MCF 10A (cell line): ENCODE results near the gene TRIM63. TPM values are rescaled to one million over a fixed set of nuclear protein-coding genes. Genes with fewer than 3 reads are reported as not detected.
A peak's percentile ranks its signal among the peaks of the same experiment; 100 is the strongest.

Experiments used
- Bru-seq: library from RNA; stranded (reverse); fragments of 400-500 nt; gene quantifications from one replicate; lab custom pipeline; 2021; lab: Mats Ljungman, UMichigan
- BruChase-seq, 2 experiments: library from RNA; stranded (reverse); fragments of 400-500 nt; gene quantifications; one replicate each; lab custom pipeline; 2021; lab: Mats Ljungman, UMichigan
- BruUV-seq: library from RNA; stranded (reverse); fragments of 400-500 nt; replicated peaks from 2 replicates; lab custom pipeline; 2021; lab: Mats Ljungman, UMichigan
- CTCF ChIA-PET: fragments of 300-600 bp; sonication (Branson Sonifier 250); formaldehyde crosslinking; extraction: SDS; loops from one replicate; lab custom pipeline; 2021; ENCODE audit warnings: antibody characterized with exemption, inconsistent platforms; lab: Yijun Ruan, JAX
- POLR2A ChIA-PET: fragments of 300-600, 350-650 bp; sonication (Branson Sonifier 250); formaldehyde crosslinking; extraction: SDS; loops from one replicate; lab custom pipeline; 2020; ENCODE audit warnings: antibody characterized with exemption, inconsistent platforms; lab: Yijun Ruan, JAX
- DNase-seq: peaks from one replicate; pipeline ENCODE4 v3.0.0-alpha.2; 2018; ENCODE audit not compliant: unreplicated experiment
- H3K27ac Mint-ChIP-seq: one replicate; pipeline ENCODE4 v1.8.0; 2022; ENCODE audit warnings: mild to moderate bottlenecking, low read depth, mixed read lengths; ENCODE audit not compliant: unreplicated experiment
- H3K27me3 Mint-ChIP-seq: one replicate; pipeline ENCODE4 v1.8.0; 2022; ENCODE audit warnings: mixed read lengths; ENCODE audit not compliant: insufficient read depth, unreplicated experiment
- H3K36me3 Mint-ChIP-seq: one replicate; pipeline ENCODE4 v1.8.0; 2022; ENCODE audit warnings: mild to moderate bottlenecking, moderate library complexity, mixed read lengths; ENCODE audit not compliant: insufficient read depth, unreplicated experiment
- H3K4me1 Mint-ChIP-seq: one replicate; pipeline ENCODE4 v1.8.0; 2022; ENCODE audit warnings: mixed read lengths; ENCODE audit not compliant: insufficient read depth, unreplicated experiment
- H3K4me3 Mint-ChIP-seq: one replicate; pipeline ENCODE4 v1.8.0; 2022; ENCODE audit warnings: mild to moderate bottlenecking, moderate library complexity, mixed read lengths; ENCODE audit not compliant: unreplicated experiment
- H3K9me3 Mint-ChIP-seq: one replicate; pipeline ENCODE4 v1.8.0; 2022; ENCODE audit warnings: mixed read lengths; ENCODE audit not compliant: unreplicated experiment
- intact Hi-C: fragments of 100-400 bp; cut with micrococcal nuclease; formaldehyde crosslinking; loops from 2 replicates; pipeline ENCODE4 v1.14.1; 2022
- long read RNA-seq: library from polyadenylated mRNA; stranded (forward); transcript quantifications from one replicate; pipeline ENCODE4 v2.0.0, GENCODE V29; 2022
- total RNA-seq: library from RNA; stranded (reverse); gene quantifications from 2 replicates; pipeline ENCODE4 v1.2.3, GENCODE V29; 2022
- TF ChIP-seq, protein P1 (sequence below): fragments of 200-600 bp; IDR thresholded peaks from one replicate; pipeline ENCODE4 v1.8.0; 2022; ENCODE audit warnings: antibody characterized with exemption, mild to moderate bottlenecking; ENCODE audit not compliant: unreplicated experiment

TRIM63 gene
- total RNA-seq = not detected in 2 replicates
- Bru-seq, nascent RNA = not detected
- not detected for BruChase-seq, experiment 1, labeled RNA remaining after a 6-hour chase
- BruChase-seq, experiment 2, labeled RNA remaining after a 2-hour chase = not detected
- long read RNA-seq = 0 reads

DNA sequence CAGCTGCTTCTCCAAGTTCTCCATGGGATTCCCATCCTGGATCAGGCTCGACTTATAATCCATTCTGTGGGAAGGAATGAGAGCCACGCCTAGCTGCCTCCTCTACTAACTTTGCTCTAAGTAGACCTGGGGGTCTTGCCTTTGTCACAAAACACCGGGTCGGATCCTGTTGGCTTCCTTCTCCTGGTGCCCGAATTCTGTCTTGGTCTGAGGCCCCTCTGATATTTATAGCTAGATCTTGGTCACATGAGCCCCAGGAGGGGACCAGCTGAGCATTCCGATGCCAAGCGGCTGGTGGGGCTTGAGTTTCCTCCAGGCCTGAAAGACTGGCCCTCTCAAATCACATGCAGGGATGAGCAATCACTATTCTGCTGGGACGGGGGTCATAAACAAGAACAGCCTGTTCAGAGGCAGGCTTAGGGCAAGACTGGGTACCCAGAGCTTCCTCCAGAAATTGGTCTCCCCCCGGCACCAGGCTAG is at the start of gene TRIM63:
TRIM63 (minus strand) TSS at position 199 of the 480 bp plus-strand sequence; CDS start at position 63, 136 bp downstream.
- intact Hi-C loops = no loop called here
- Mint-ChIP-seq H3K4me1 (no peaks in the 10 kb centered on the region), H3K27ac (no peak within 1 kb of the TSS), H3K36me3 (no peaks in the 10 kb centered on the region), H3K4me3 (no peak within 1 kb of the TSS), H3K9me3 (no peaks in the 10 kb centered on the region), H3K27me3 (peaks cover 23% of the 10 kb centered on the region)
- ChIA-PET POLR2A (interaction anchor here (0.8 kb wide), 1 partner anchor 180 kb away, joined by 3 read pairs; no protein-coding TSS in a partner anchor), CTCF (no interaction called here)
- BruUV-seq = no TSS peak
- TF ChIP-seq, protein P1, sequence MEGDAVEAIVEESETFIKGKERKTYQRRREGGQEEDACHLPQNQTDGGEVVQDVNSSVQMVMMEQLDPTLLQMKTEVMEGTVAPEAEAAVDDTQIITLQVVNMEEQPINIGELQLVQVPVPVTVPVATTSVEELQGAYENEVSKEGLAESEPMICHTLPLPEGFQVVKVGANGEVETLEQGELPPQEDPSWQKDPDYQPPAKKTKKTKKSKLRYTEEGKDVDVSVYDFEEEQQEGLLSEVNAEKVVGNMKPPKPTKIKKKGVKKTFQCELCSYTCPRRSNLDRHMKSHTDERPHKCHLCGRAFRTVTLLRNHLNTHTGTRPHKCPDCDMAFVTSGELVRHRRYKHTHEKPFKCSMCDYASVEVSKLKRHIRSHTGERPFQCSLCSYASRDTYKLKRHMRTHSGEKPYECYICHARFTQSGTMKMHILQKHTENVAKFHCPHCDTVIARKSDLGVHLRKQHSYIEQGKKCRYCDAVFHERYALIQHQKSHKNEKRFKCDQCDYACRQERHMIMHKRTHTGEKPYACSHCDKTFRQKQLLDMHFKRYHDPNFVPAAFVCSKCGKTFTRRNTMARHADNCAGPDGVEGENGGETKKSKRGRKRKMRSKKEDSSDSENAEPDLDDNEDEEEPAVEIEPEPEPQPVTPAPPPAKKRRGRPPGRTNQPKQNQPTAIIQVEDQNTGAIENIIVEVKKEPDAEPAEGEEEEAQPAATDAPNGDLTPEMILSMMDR = no peak
- no peak for DNase-seq

DNA sequence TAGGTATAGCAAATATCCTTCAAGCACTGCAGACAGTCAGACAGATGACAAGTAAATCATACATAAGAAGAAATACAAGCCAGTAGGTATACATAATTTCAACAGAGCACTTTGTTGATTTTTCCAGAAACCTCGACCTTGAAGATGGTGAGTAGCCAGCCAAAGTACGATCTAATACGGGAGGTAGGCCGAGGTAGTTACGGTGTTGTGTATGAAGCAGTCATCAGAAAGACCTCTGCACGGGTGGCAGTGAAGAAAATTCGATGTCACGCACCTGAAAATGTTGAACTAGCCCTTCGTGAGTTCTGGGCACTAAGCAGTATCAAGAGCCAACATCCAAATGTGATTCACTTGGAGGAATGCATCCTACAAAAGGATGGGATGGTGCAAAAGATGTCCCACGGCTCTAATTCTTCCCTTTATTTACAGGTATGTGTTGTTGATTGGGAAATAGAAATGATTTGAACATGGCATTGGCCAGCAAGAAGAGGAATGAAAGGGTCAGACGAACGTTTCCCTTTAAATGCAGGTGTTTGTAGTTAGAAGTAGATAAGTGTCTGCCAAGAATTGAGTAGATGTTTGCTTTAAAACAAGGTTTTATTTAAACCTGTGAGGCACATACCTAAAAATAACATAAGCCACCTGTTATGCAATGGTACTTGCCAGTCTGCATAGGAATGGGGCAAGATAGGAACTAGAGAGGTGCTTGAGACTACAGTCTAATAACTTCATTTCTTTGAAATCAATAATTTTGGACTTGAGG is 46.9 kb upstream of the TRIM63 start:
- ChIA-PET POLR2A (interaction anchor here (1.1 to 7.1 kb wide), 2 partner anchors 11 to 120 kb away, joined by 4 to 190 read pairs; partner anchors contain the start of gene CEP85), CTCF (interaction anchor here (0.7 to 1.6 kb wide), 4 partner anchors 30 to 120 kb away, joined by 3 to 9 read pairs (median 4); partner anchors contain the start of gene CEP85)
- BruUV-seq = no TSS peak
- Mint-ChIP-seq H3K36me3 (peaks cover 52% of the 10 kb centered on the region), H3K27ac (no peak overlapping the region), H3K4me3 (no peak overlapping the region), H3K4me1 (no peaks in the 10 kb centered on the region), H3K9me3 (no peaks in the 10 kb centered on the region), H3K27me3 (no peaks in the 10 kb centered on the region)
- intact Hi-C loops = loop anchor here (5.0 kb wide), 1 partner anchor 163 kb away; no protein-coding TSS in a partner anchor
- DNase-seq = no peak
- TF ChIP-seq, protein P1 = no peak

DNA sequence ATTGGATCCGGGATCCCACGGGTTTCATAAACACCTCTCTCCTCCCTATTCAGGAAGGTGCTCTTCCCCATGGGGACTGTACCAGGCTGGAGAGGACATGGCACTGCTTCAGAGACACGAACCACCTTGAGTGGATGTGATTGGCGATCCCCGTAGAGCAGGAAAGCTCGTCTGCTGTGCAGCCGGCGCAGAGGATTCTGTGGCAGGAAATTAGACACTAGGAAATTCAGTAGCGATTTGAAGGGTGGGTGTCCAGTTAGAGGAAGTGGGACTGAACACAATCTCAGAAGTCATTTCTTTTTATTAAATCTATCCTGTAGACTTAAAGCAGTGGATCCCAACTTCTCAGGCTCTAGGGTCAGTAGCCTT is 45.0 kb upstream of the TRIM63 start:
- no TSS peak for BruUV-seq

More for the DNA sequence above, 45.0 kb upstream of the TRIM63 start:
- H3K9me3 Mint-ChIP-seq = no peaks in the 10 kb centered on the region
- intact Hi-C loops = loop anchor here (5.0 kb wide), 1 partner anchor 165 kb away; no protein-coding TSS in a partner anchor
- peak overlapping the region; percentile 70 for H3K27ac Mint-ChIP-seq
- ChIA-PET POLR2A (interaction anchor here (1.2 to 7.1 kb wide), 5 partner anchors 10 to 167 kb away, joined by 3 to 190 read pairs (median 5); partner anchors contain the start of gene SH3BGRL3), CTCF (interaction anchor here (0.6 to 2.0 kb wide), 8 partner anchors 9 to 33 kb away, joined by 3 to 7 read pairs (median 4); no protein-coding TSS in a partner anchor)
- TF ChIP-seq, protein P1 = no peak
- no peaks in the 10 kb centered on the region for H3K27me3 Mint-ChIP-seq
- no peaks in the 10 kb centered on the region for H3K4me1 Mint-ChIP-seq
- peak overlapping the region; percentile 85 for H3K4me3 Mint-ChIP-seq
- no peak for DNase-seq
- H3K36me3 Mint-ChIP-seq = peaks cover 33% of the 10 kb centered on the region
